SK-N-MC (cell line): Measurements from ENCODE around the gene SRRM1.

Source experiments
- EZH2 ChIP-seq: fragments of 200-600 bp; sonication (generic); IDR thresholded peaks from one replicate; pipeline ENCODE4 v1.6.1; 2017; ENCODE audit warnings: antibody characterized with exemption
- POLR2AphosphoS5 ChIP-seq: IDR thresholded peaks from 2 replicates; pipeline ENCODE4 v1.6.1; 2012; ENCODE audit warnings: mild to moderate bottlenecking, low read depth, low read length, borderline replicate concordance

GRCh38 chr1:24609949-24610517 lies 33.1 kb upstream of the SRRM1 start:
- no peak for TF ChIP-seq EZH2
- no peak for TF ChIP-seq POLR2AphosphoS5
